Uterus (tissue), 2 donors: ENCODE results near the gene TRH.

ENCODE experiments used
- CTCF ChIP-seq, 4 experiments: fragments of 200-600 bp in 2 of 4; fragments of 450-650 bp in 2 of 4; sonication (generic) in 2 of 4; IDR thresholded peaks; one replicate each; pipeline ENCODE4 v1.5.1; 2016 to 2019; ENCODE audit warnings: antibody characterized with exemption in 4 of 4, mild to moderate bottlenecking in 2 of 4, moderate library complexity in 1 of 4
- POLR2A ChIP-seq, 2 donors: fragments of 450-650 bp; IDR thresholded peaks; one replicate each; pipeline ENCODE4 v1.6.1; 2016; ENCODE audit warnings: antibody characterized with exemption in 2 of 2, mild to moderate bottlenecking in 1 of 2, moderate library complexity in 1 of 2

- no peak for TF ChIP-seq CTCF (IDR thresholded peaks at IDR 0.05)
- no peak for TF ChIP-seq POLR2A (IDR thresholded peaks at IDR 0.05)
These were observed 40.0 kb downstream of the TRH start for GRCh38 chr3:130014526-130014925.
